ENCODE results near the gene SFMBT2.
A peak's percentile ranks its signal among the peaks of the same experiment; 100 is the strongest.

The SFMBT2 gene

DNA sequence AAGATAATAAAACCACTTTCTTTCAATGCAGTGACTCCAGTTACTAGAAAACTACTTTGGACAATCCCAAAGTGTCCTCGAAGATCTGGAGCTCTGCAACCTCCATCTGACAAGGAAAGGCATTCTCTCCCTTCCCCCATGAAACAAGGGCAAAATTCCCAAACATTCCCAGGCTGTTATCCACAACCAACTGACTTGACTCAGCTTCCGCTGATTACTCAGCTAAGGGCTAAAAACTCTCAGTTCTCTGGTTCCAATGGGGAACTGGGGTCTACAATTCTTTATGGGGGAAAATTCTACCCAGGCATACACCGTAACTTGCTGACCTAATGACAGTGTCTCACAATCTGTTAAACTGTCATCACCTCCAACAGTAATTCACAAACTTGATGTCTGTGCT, 48.4 kb downstream of the SFMBT2 start:
- DNase-seq = no peak

- DNase-seq = no peak
Observed at GRCh38 chr10:7361316-7361715, 49.5 kb downstream of the SFMBT2 start.

- DNase-seq = no peak
Observed at GRCh38 chr10:7359954-7360353, 50.9 kb downstream of the SFMBT2 start.

DNA sequence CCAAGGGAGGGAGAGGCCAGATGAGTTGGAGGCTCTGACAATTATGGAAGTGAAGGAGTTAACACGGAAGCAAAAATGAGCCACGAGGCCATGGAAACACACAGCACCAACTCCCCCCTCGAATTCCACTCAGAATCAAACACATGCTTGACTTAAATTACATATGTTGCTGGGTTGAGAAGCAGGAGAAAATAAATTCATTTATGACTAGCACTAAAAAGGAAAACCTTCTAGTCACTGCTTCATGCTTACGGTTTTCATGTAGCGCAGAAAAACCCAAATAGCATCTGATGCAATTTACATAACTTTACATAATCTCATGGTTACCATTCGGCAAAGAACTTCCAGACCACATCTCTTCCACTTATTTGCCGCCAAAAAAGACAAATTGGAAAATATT, 51.5 kb downstream of the SFMBT2 start:
- no peak for DNase-seq

- no peak for DNase-seq
Observed at GRCh38 chr10:7357193-7357592, 53.6 kb downstream of the SFMBT2 start.

GRCh38 chr10:7354330-7355047, 56.3 kb downstream of the SFMBT2 start:
- peak; percentile 44 for DNase-seq

DNA sequence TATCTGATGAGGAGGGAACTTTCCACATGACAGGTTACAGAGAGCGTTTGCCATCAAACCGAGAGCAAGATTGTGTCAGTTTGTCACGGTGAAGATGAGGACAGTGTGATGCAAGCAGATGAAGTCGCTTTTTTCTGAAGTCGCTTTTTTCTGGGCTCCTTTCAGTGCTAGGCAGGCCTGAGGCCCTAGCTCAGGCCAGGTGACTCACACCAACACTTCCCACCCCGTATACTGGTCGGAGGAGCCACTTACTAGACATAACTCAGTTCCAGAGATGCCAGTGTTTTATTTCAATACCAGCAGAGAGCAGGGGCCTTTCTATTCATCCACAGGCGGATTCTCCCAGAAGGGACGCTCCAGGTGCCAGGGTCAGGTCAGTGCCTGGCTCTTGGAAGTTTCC, 58.9 kb downstream of the SFMBT2 start:
- DNase-seq = no peak

- no peak for DNase-seq
Observed at GRCh38 chr10:7350541-7351195, 60.2 kb downstream of the SFMBT2 start.

GRCh38 chr10:7345717-7346116, 65.1 kb downstream of the SFMBT2 start:
- DNase-seq = no peak

DNA sequence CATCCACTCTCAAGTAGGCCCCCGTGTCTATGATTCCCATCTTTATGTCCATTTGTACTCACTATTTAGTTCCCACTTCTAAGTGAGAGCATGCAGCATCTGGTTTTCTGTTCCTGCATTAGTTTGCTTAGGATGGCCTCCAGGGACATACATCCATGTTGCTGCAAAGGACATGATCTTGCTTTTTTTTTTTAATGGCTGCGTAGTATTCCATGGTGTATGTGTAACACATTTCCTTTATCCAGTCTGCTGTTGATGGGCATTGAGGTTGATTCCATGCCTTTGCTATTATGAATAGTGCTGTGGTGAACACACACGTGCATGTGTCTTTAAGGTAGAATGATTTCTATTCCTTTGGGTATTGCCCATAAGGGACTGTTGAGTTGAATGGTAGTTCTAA, 67.8 kb downstream of the SFMBT2 start:
- no peak for DNase-seq

DNA sequence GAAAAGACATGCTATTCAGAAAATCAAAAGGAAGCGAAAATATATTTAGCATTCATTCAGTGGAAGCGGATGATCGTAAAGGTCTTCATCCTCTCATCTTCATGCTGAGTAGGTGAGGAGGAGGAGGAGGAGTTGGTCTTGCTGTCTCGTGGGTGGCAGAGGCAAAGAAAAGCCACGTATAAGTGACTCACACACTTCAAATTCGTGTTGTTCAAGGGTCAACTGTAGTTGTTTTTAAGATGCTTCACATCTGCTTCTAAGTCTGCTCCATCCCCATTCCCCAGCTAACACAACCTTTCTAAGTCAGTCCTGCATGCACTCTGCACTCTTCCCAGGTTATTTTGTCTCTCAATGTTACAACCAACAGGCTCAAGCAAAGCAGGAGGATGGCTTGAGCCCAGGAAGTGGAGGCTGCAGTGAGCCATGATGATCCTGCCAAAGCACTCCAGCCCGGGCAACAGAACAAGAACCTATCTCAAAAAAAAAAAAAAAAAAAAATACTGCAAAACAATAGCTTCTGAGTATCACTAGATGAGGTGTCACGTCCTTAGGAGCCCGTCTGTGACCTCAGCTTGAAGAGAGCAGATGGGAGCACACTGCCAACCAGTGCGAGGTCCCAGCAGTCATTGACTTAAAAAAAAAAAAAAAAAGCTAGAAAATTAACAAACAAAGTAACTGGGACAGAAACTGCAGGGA, 70.5 kb downstream of the SFMBT2 start:
- no peak for DNase-seq

DNA sequence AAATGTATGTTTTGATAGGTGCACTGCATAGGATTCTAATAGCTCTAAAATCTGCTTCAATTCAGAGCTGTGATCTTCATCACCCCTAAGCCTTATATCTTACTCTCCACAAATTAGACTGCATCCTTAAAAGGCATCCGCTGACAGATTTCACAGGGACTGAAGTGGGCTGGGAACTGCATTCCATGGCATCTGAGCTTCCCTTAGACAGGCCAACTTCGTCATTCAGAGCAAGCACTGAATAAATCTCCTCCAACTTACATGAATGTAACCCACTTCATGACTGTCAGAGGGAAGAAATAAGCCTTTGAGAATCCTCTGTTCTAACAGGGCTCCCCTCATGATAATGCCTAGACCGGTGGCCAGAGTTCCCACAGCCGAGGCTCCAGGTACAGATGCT, 71.3 kb downstream of the SFMBT2 start:
- no peak for DNase-seq

DNA sequence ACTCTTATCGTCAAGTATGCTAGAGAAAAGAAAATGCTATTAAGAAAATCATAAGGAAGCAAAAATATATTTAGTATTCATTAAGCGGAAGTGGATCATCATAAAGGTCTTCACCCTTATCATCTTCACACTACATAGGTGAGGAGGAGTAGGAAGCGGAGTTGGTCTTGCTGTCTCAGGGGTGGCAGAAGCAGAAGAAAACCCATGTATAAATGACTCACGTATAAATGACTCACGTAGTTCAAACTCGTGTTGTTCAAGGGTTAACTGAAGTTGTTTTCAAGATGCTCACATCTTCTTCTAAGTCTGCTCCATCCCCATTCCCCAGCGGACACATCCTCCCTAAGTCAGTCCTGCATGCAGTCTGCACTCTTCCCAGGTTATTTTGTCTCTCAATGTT, 72.4 kb downstream of the SFMBT2 start:
- DNase-seq = peak; percentile 26

GRCh38 chr10:7337431-7338171, 73.2 kb downstream of the SFMBT2 start:
- DNase-seq = peak; percentile 41

- no peak for DNase-seq
Observed at GRCh38 chr10:7335977-7336376, 74.9 kb downstream of the SFMBT2 start.

GRCh38 chr10:7334642-7334964, 76.2 kb downstream of the SFMBT2 start:
- no peak for DNase-seq

- no peak for DNase-seq
Observed at GRCh38 chr10:7333961-7334641, 76.7 kb downstream of the SFMBT2 start.

- DNase-seq = no peak
Observed at GRCh38 chr10:7329219-7329618, 81.6 kb downstream of the SFMBT2 start.

DNA sequence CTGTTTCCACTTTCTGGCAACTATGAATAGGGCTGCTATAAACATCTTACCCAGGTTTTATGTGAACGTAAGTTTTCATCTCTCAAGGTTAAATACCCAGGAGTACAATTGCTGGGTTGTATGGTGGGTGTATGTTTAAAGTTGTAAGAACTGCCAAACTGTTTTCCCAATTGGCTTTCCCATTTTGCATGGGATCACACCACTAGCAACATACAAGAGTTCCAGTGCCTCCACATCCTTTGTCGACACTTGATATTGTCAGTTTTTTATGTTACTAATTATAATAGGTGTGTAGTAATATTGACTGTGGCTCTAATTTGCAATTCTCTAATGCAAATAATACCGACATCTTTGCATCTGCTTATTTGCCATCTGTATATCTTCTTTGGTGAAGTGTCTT, 82.9 kb downstream of the SFMBT2 start:
- DNase-seq = no peak

- DNase-seq = no peak
Observed at GRCh38 chr10:7322623-7323022, 88.2 kb downstream of the SFMBT2 start.

DNA sequence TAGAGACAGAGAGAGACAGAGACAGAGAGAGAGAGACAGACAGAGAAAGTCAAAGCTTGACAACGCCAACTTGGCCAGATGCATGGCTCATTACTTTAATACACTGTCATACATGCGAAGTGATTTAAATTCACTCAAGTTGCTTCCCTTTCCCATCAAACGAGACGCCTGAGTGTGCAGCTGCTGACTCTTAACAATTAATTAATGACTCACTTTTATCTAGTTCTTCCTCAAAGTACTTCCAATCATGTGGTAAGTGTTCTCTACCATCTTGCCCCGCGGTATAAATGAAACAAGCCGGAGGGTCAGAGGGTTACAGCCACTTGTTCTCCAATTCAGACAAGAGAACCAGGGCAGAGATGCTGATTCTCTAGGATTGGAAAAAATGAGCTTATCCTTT, 90.8 kb downstream of the SFMBT2 start:
- no peak for DNase-seq

GRCh38 chr10:7319632-7320031, 91.2 kb downstream of the SFMBT2 start:
- DNase-seq = no peak

DNA sequence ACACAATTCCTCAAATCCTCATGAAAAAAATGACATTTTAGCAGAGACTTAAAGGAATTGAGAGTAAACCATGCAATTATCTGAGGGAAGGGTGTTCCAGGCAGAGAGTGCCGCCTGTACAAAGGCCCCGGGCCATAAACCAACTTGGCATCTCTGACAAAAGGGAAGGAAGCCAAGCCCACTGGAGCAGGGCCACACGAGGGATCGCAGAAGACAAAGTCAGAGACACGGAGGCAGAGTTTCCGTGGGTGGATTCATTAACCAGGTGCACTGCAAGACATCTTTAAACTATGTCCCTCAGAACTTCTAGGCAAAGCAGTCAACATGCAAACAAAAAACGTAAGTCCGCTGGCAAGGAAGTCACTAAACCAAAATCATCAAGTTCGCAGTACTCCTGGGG, 92.0 kb downstream of the SFMBT2 start:
- DNase-seq = no peak
